HG03457 (cell line): Measurements from ENCODE around the gene PANX2.
"Not testable (repeated sequence)": the region's sequence is repeated elsewhere in the genome, so short reads cannot be mapped to it uniquely, and the experiment has no call there.

ENCODE experiments used
- ATAC-seq: cut with Tn5 transposase; IDR thresholded peaks from one replicate; pipeline ENCODE4 v1.9.1; 2021; ENCODE audit warnings: moderate number of reproducible peaks; ENCODE audit not compliant: unreplicated experiment

PANX2 gene, protein sequence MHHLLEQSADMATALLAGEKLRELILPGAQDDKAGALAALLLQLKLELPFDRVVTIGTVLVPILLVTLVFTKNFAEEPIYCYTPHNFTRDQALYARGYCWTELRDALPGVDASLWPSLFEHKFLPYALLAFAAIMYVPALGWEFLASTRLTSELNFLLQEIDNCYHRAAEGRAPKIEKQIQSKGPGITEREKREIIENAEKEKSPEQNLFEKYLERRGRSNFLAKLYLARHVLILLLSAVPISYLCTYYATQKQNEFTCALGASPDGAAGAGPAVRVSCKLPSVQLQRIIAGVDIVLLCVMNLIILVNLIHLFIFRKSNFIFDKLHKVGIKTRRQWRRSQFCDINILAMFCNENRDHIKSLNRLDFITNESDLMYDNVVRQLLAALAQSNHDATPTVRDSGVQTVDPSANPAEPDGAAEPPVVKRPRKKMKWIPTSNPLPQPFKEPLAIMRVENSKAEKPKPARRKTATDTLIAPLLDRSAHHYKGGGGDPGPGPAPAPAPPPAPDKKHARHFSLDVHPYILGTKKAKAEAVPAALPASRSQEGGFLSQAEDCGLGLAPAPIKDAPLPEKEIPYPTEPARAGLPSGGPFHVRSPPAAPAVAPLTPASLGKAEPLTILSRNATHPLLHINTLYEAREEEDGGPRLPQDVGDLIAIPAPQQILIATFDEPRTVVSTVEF

DNA sequence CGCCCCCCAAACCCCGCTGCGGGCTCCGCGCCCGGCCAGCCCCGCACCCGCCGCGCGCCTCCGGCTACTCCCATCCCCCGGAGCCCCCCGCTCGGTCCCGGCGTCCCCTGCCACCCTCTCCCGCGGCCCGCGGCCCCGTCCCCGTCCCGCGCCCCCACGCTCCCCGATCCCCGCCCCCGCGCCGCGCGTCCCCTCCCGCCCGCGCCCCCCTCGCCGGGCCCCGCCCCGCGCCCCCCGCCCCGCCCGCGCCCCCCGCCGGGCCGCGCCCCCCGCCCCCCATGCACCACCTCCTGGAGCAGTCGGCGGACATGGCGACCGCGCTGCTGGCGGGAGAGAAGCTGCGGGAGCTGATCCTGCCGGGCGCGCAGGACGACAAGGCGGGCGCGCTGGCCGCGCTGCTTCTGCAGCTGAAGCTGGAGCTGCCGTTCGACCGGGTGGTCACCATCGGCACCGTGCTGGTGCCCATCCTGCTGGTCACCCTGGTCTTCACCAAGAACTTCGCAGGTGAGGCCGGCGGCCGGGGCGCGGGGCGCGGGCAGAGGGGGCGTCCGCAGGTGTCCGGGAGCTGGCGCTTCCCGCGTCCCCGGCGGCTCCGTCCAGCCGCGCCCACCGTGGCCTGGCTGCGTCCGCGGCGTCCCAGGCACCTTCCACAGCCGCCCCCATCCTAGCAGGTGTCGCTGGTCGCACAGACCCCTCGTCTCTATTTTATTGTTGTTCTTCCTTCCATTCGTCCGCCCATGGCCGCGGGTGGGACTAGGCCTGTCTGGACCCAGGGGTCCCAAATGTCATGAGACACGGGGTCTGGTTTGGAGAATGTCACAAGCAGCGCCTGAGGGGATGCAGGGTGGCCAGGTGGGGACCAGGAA is at the start of gene PANX2:
Gene PANX2 (plus strand): TSS at position 279 of the 866 bp plus-strand sequence. CDS start 0 bp downstream, at position 279.
- ATAC-seq = no peak

DNA sequence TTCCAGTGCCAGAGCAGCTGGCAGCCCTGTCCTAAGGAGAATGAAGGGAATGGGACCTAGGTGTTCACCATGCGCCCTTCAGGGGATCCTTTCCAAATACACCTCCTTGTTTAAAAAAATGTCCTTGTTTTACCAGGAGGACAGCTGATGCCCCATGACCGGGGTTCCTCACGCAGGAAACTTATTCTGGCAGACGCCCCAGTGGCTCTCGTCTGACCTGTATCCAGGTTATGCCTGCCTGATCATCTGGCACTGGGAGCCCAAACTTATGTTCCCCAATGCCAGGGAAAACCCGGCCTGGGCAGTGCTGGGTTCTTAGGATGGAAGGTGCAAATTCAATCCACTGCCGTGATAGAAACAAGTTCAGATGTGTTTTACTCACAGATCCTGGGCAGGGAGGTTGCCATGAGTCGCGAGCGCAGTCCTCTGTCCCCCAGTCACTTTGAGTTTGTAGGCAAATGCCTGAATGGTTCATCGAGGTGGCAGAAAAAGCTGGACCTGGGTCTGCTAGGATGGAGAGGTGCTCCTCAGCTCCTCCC is 49.3 kb upstream of the PANX2 start:
- ATAC-seq = no peak

DNA sequence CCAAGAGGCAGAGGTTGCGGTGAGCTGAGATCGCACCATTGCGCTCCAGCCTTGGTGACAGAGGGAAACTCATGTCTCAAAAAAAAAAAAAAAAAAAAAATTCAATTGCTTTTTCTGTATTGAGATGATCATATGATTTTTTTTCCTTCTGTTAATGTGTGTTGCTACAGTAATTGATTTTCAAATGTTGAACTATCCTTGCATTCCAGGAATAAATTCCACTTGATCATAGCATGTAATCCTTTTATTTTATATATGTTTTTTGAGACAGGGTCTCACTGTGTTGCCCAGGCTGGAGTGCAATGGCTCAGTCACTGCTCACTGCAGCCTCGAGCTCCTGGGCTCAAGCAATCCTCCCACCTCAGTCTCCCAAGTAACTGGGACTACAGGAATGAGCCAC is 47.4 kb upstream of the PANX2 start:
- ATAC-seq = no peak

DNA sequence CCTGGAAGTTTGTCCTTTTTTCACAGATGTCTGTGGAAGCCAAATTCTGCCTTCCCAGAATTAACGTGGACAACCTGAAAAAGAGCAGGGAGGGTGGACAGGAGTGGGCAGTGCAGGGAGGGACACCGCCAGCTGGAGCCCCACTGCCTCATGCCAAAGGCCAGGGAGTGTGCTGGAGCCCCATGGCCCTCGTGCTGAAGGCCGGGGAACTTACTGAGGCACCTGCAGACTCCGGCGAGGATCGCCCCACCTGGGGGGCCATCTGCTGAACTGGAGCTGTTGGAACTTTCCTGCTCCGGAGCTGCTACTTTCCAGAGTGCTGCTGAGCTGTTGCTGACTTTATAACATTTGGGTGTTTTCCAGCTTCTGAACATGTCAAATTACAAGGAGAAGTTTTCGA is 45.5 kb upstream of the PANX2 start:
- no peak for ATAC-seq

DNA sequence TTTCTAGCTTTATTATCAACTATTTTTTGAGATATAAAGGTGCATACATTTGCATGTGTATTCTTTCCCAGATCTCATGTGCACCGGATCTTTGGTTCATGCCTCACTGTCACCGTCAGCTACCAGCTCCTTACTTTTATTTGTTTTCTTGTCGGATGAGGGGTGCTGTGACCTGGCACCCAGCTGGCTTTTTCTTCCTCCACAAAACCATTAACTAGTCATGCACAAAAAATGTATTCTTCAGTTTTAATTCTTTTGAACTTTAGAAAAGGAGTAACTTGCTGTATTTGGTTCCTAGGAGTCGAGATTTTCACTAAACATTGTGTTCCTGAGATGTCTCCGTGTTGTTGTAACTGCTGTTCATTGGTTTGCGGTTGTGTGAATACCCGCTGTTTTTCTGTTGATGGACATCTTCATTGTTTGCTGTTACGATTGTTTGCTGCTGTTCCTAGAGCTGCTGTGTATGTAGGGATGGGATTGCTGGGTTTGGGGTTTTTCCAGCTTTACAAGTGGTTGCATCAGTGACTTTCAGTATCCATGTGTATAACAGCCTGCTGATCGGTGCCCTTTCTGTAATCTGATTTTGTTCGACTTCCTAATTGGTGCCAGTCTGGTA is 41.3 kb upstream of the PANX2 start:
- no peak for ATAC-seq

DNA sequence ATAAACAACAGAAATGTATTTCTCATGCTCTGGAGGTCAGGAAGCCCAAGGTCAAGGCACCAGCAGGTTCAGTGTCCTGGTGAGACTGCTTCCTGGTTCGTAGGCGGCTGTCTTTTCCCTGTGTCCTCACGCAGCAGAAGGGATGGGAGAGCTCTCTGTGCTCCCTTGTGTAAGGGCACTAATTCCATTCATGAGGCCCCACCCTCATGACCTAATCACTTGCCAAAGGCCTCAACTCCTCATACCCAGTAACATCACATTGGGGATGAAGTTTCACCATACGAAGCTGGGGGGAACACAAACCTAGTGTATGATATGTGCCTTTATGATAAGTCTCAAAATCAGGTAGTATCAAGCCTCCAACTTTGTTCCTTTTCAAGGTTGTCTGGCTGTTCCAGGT is 38.6 kb upstream of the PANX2 start:
- no peak for ATAC-seq

DNA sequence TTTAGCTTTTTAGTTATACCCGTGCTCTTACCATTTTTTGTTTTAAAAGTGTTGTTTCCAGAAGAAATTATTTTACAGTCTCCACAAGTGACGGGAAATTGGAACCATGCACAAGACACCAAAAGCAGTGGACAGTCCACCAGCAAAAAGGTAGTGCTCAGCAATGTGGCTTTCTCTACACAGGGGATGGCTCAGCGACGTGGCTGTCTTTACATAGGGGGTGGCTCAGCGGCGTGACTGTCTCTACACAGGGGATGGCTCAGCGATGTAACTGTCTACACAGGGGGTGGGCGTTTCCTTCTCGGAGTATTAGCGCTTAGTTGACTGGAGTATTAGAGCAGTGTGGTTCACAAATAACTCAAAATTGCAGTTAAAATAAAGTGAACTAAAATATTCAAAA is 36.0 kb upstream of the PANX2 start:
- ATAC-seq = no peak

DNA sequence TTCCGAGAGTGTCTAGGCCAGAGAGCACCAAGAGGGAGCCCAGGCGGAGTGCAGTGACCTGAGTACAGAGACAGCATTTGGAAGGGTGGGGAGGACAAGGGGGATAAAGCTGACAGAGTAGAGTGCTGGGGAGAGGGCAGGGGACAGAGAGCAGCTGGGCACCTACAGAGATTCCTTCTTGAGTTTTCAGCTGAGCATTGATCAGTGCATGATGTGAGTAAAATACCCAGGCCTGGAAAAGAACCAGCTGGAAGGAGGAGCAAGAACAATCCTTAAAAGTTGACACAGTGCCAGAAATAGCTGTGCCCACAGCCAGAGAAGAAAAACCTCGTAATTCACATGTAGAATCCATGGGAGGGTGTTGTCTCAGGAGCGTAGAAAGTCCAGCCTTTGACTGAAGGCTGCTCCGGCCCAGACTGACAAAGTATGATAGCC is 33.9 kb upstream of the PANX2 start:
- no peak for ATAC-seq

DNA sequence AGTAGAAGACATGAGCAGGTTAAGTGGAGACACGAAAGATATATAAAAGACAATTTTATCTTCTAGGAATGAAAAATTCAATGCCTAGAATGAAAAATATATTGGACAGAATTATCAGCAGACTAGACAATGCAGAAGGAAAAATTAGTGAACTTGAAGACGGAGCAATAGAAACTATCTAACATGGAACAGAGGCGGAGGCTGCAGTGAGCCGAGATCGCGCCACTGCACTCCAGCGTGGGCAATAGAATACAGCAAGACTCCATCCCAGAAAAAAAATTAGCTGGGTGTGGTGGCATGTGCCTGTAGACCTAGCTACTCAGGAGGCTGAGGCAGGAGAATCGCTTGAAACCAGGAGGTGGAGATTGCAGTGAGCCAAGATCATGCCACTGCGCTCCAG is 33.3 kb upstream of the PANX2 start:
- not testable (repeated sequence) for ATAC-seq

DNA sequence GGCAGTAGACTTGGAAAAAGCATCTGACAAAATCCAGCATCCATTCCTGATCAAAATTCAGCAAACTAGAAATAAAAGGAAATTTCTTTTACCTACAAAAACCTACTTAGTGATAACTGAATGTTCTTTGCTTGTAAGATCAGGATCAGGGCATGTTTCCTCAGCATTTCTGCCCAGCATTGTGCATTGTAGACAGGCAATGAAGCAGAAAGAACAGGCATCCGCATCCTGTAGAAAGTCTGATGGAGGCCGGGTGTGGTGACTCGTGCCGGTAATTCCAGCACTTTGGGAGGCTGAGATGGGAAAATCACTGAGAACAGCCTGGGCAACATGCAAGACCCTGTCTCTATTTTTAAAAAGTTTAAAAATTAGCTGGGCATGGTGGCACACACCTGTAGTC is 32.5 kb upstream of the PANX2 start:
- no peak for ATAC-seq

DNA sequence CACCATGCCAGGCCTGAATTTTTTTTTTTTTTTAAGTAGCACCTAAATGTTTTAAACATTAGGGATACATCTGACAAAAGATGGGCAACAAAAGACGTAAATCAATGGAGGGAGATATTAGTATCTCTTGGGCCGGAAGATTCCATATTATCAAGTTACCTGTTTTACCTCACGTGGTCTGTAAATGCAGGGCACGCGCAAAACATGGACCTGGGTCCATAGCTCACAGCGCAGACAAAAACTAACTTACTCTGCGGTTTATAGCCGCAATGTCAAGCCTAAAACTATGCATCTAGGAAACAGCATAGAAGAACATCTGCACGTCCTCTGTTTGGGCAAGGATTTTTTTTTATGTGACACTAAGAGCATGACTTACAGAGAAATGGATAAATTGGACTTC is 31.5 kb upstream of the PANX2 start:
- ATAC-seq = no peak

DNA sequence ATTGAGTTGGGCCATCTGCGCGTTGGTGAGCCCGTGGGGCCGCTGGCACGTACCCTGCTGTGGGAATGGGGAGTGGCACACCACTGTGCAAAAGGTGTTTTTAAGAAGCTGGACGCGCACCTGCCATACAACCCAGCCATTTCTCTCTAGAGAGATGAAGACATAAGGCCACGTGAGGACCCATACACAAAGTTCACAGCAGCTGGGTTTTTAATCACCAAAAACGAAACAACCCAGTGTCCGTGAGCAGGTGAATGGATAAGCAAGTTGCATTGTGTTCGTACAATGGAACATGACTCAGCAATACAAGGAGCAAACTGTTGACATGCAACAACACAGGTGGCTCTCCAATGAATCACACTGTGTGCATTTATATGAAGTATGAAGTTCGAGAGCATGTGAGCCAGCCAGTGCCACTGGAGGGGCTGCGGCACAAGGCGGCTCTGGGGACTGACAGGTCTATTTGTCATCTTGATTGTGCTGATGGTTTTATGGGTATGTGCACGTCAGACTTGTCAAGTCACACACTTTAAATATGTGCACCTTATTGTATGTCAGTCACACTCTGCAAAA is 30.6 kb upstream of the PANX2 start:
- no peak for ATAC-seq

DNA sequence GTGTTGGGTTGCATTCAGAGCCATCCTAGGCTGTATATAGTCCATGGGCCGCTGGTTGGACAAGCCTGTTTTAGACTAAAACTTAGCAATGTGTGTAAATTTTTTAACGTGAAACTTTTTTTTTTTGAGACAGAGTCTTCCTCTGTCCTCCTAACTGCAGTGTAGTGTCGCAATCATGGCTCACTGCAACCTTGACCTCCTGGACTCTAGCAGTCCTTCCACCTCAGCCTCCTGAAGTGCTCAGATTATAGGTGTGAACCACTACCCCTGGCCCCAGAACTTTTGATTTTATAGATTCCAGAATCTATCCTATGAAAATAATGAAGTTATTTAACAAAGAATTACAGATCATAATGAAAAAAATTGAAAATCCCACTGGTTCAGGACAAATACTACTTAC is 29.9 kb upstream of the PANX2 start:
- ATAC-seq = no peak

DNA sequence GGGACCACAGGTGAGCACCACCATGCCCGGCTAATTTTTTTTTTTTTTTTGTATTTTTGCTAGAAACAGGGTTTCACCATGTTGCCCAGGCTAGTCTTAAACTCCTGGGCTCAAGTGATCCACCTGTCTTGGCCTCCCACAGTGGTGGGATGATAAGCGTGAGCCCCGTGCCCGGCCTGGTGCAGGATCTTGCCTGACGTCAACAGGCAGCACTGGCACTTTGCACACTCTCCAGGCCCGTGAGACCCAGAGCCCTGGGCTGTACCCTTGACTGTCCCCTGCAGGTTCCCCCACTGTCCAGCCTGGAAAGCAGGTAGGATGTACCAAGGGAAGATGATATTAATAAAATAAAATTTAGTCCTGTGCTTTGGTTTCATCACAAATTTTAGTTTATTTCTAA is 29.1 kb upstream of the PANX2 start:
- no peak for ATAC-seq

DNA sequence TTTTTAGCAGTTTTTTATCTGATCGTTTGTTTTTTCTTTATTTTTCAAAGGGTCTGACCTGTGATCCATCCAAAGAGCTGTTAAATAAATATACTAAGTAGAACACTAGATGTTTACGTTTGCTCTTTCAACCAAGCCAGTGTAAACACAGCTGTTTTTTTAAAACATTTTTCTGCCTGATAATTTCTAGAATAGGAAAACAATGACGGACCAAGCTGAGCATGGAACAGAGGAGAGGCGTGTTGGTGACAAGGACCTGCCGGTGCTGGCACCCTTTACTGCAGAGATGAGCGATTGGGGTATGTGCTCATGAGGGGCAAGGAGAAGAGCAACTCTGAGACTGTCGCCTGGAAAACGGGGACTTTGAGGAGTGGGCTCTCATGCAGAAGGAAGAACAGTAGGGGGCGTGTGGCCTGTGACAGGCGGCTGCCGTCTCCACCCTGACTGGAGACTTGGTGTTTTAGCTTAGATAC is 28.6 kb upstream of the PANX2 start:
- ATAC-seq = no peak

DNA sequence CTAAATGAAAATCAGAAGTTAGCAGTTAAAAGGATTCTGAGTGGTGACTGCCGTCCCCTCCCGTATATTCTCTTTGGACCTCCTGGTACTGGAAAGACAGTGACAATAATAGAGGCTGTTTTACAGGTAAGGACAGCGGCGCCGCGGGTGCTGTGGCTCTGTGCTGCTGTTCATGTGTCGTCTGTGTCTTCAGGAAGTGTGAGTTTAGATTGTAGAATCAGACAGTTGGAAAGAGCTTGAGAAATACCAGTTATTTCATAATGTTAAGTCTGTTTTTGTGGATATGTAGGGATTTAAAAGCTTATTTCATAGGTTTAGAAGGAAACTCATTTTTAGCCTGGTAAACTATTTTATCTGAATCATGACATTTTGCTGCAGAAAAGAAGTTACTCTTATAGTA is 27.4 kb upstream of the PANX2 start:
- ATAC-seq = no peak

DNA sequence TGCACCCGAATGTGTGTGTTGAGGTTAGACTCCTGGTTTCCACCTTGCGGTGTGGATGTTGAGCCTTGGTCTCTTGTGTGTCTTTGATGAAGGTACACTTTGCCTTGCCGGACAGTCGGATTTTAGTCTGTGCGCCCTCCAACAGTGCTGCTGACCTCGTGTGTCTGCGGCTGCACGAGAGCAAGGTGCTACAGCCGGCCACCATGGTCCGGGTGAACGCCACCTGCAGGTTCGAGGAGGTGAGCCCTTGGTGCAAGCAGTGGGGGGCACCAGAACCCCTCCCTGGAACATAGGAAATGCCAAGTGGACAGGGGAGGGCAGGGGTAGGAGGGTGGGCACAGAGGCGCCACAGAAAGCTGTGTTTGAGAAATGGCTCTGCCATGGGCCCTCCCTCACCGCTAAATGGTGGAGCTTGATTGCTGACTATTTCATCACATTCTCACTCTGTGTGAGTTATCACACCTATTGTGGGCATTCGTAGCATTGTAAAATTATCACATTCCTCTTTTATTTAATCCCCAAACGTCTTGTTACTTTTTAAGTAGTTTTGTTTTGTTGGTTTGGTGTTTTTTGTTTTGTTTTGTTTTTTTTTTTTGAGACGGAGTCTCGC is 26.4 kb upstream of the PANX2 start:
- ATAC-seq = no peak

DNA sequence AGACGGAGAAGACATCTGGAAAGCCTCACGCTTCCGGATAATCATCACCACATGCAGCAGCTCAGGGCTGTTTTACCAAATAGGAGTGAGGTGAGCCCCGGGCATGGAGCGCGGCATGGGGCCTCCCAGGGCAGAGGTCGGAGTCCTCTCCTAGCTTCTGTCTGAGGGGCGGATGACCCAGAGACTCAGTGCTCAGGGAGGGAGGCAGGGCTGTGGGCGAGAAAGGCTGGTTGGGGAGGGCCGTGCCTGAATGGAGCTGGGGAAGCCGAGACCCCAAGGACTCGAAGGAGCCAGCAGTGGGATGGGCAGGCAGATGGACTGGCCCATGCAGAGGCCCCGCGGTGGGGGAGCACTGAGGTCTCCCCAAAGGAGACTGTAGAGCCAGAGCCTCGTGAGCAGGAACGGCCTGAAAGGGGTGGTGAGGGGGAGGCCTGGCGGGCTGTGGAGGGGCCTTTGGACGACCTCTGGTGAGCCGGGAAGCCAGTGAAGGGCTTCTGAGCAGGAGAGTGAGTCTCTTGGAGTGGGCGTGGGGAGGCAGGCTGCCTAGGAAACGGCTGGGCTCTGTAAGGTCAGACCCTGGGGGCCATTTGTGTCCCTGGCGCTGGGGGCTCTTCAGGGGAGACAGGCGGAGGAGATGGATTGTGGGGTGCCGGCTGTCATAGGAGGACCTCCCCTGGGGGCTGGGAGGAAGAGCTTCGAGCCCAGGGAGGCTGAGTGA is 24.7 kb upstream of the PANX2 start:
- no peak for ATAC-seq
